ENCODE measurements around the gene MMP13. TPM values are rescaled to one million over a fixed set of nuclear protein-coding genes. Genes with fewer than 3 reads are reported as not detected.
"Not testable (repeated sequence)": the region's sequence is repeated elsewhere in the genome, so short reads cannot be mapped to it uniquely, and the experiment has no call there.

The MMP13 gene
- polyA plus RNA-seq, 1 donor: 0.07 TPM

- Histone ChIP-seq H3K27ac (ENCODE audit: low read length) (no peak overlapping the region), H3K9me3 (ENCODE audit: control insufficient read depth, low read depth, low read length) (no peaks in the 10 kb centered on the region), H3K36me3 (ENCODE audit: control insufficient read depth, insufficient read depth, low read length) (no peaks in the 10 kb centered on the region), H3K27me3 (ENCODE audit: control insufficient read depth, insufficient read depth, low read length) (no peaks in the 10 kb centered on the region), H3K4me3 (ENCODE audit: low read length) (no peak overlapping the region), H3K4me1 (ENCODE audit: control insufficient read depth, insufficient read depth, low read length) (no peaks in the 10 kb centered on the region)
- 96% methylated on average over 3 of the region's 5 CpGs for WGBS (ENCODE audit: insufficient coverage, low lambda C conversion rate)
- DNase-seq: no peak
Measured at GRCh38 chr11:102974552-102975280, 19.2 kb upstream of the MMP13 start.

GRCh38 chr11:102973698-102974097 is 18.2 kb upstream of the MMP13 start:
- DNase-seq: not testable (repeated sequence)
- no CpG with 5 or more reads among the region's 2 CpGs for WGBS (ENCODE audit: insufficient coverage, low lambda C conversion rate)

DNA sequence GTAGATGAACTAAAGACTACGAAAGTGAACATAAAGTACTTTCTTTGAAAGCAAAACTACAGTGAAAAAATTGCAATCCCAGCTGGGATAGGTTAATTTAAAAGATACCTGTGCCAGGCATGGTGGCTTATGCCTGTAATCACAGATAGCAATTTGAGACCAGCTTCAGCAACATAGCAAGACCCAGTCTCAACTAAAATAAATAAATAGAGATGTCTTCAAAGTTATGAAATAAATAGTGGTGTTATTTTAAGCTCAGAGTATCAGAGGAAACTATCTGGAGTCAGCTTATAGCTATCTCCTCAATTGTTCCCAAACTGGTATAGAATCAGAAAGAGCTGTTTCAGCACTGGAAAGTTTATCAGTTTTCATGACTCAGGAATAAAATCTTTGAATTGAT is 17.3 kb upstream of the MMP13 start:
- WGBS (ENCODE audit: insufficient coverage, low lambda C conversion rate): 100% methylated on average over 1 of the region's 1 CpG
- no peak for DNase-seq
- no peaks in the 10 kb centered on the region for H3K9me3 ChIP-seq (ENCODE audit: control insufficient read depth, low read depth, low read length)
- no peak overlapping the region for H3K27ac ChIP-seq (ENCODE audit: low read length)
- H3K4me3 ChIP-seq (ENCODE audit: low read length): no peak overlapping the region
- no peaks in the 10 kb centered on the region for H3K27me3 ChIP-seq (ENCODE audit: control insufficient read depth, insufficient read depth, low read length)
- H3K36me3 ChIP-seq (ENCODE audit: control insufficient read depth, insufficient read depth, low read length): no peaks in the 10 kb centered on the region
- H3K4me1 ChIP-seq (ENCODE audit: control insufficient read depth, insufficient read depth, low read length): no peaks in the 10 kb centered on the region

More at GRCh38 chr11:102973698-102974097, 18.2 kb upstream of the MMP13 start:
- not testable (repeated sequence) for H3K27ac ChIP-seq (ENCODE audit: low read length); H3K27me3 ChIP-seq (ENCODE audit: control insufficient read depth, insufficient read depth, low read length); H3K36me3 ChIP-seq (ENCODE audit: control insufficient read depth, insufficient read depth, low read length); H3K4me3 ChIP-seq (ENCODE audit: low read length); H3K9me3 ChIP-seq (ENCODE audit: control insufficient read depth, low read depth, low read length); H3K4me1 ChIP-seq (ENCODE audit: control insufficient read depth, insufficient read depth, low read length)

GRCh38 chr11:102971766-102972165 is 16.2 kb upstream of the MMP13 start:
- no peaks in the 10 kb centered on the region for H3K36me3 ChIP-seq (ENCODE audit: control insufficient read depth, insufficient read depth, low read length)
- no peaks in the 10 kb centered on the region for H3K27me3 ChIP-seq (ENCODE audit: control insufficient read depth, insufficient read depth, low read length)
- H3K4me3 ChIP-seq (ENCODE audit: low read length): no peak overlapping the region
- DNase-seq: no peak
- H3K4me1 ChIP-seq (ENCODE audit: control insufficient read depth, insufficient read depth, low read length): no peaks in the 10 kb centered on the region
- H3K9me3 ChIP-seq (ENCODE audit: control insufficient read depth, low read depth, low read length): no peaks in the 10 kb centered on the region
- H3K27ac ChIP-seq (ENCODE audit: low read length): no peak overlapping the region

DNA sequence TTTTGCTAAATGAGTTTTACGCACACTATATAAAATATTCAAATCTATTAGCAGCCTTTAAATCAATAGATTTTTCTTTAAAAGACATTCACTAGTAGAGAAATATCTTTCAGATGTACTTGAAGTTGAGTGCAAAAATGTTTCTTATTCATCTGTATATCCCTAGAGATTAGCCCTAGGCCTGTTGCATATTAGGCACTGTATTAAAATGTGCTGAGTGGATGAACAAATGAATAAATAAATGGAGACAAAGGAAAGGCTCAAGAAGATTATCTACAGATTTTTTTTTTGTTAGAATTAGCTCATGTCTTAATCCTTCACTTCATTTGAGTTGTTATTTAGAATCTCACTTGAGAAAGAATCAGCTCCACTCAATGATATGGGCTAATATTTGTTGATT is 12.0 kb upstream of the MMP13 start:
- DNase-seq: no peak
- 100% methylated on average over 1 of the region's 1 CpG for WGBS (ENCODE audit: insufficient coverage, low lambda C conversion rate)

GRCh38 chr11:102966011-102966410 is 10.5 kb upstream of the MMP13 start:
- no peak overlapping the region for H3K4me3 ChIP-seq (ENCODE audit: low read length)
- no peak overlapping the region for H3K27ac ChIP-seq (ENCODE audit: low read length)
- DNase-seq: no peak
- H3K9me3 ChIP-seq (ENCODE audit: control insufficient read depth, low read depth, low read length): no peaks in the 10 kb centered on the region
- H3K4me1 ChIP-seq (ENCODE audit: control insufficient read depth, insufficient read depth, low read length): no peaks in the 10 kb centered on the region
- H3K27me3 ChIP-seq (ENCODE audit: control insufficient read depth, insufficient read depth, low read length): no peaks in the 10 kb centered on the region
- H3K36me3 ChIP-seq (ENCODE audit: control insufficient read depth, insufficient read depth, low read length): no peaks in the 10 kb centered on the region

More for the DNA sequence above, 12.0 kb upstream of the MMP13 start:
- Histone ChIP-seq H3K4me1 (ENCODE audit: control insufficient read depth, insufficient read depth, low read length) (no peaks in the 10 kb centered on the region), H3K36me3 (ENCODE audit: control insufficient read depth, insufficient read depth, low read length) (no peaks in the 10 kb centered on the region), H3K4me3 (ENCODE audit: low read length) (no peak overlapping the region), H3K9me3 (ENCODE audit: control insufficient read depth, low read depth, low read length) (no peaks in the 10 kb centered on the region), H3K27me3 (ENCODE audit: control insufficient read depth, insufficient read depth, low read length) (no peaks in the 10 kb centered on the region), H3K27ac (ENCODE audit: low read length) (no peak overlapping the region)

- DNase-seq: no peak
- Histone ChIP-seq H3K36me3 (ENCODE audit: control insufficient read depth, insufficient read depth, low read length) (no peaks in the 10 kb centered on the region), H3K27ac (ENCODE audit: low read length) (no peak overlapping the region), H3K27me3 (ENCODE audit: control insufficient read depth, insufficient read depth, low read length) (no peaks in the 10 kb centered on the region), H3K4me3 (ENCODE audit: low read length) (no peak overlapping the region), H3K4me1 (ENCODE audit: control insufficient read depth, insufficient read depth, low read length) (no peaks in the 10 kb centered on the region), H3K9me3 (ENCODE audit: control insufficient read depth, low read depth, low read length) (no peaks in the 10 kb centered on the region)
- 100% methylated on average over 1 of the region's 14 CpGs for WGBS (ENCODE audit: insufficient coverage, low lambda C conversion rate)
Measured at GRCh38 chr11:102964867-102965266, 9.3 kb upstream of the MMP13 start.

DNA sequence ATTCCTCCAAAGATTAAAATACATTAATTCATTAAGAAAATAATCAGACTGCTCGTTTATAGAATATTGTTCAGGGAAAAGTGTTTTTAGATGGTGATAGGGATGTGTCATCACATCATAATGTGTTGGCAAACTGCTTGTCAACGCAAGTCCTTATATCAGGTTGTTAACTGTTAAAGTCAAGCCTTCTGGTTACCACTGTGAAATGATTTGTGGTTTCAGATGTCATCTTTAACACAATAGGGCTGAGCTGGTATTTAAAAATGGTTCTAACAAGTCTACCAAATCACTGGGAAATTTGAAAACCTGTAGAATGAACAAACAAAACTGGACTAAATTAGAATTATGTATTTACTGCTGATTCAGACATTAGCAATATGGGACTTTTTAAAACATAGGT is 2.4 kb upstream of the MMP13 start:
- Histone ChIP-seq H3K4me1 (ENCODE audit: control insufficient read depth, insufficient read depth, low read length) (no peaks in the 10 kb centered on the region), H3K4me3 (ENCODE audit: low read length) (no peak overlapping the region), H3K27me3 (ENCODE audit: control insufficient read depth, insufficient read depth, low read length) (no peaks in the 10 kb centered on the region), H3K9me3 (ENCODE audit: control insufficient read depth, low read depth, low read length) (no peaks in the 10 kb centered on the region), H3K36me3 (ENCODE audit: control insufficient read depth, insufficient read depth, low read length) (no peaks in the 10 kb centered on the region), H3K27ac (ENCODE audit: low read length) (no peak overlapping the region)
- DNase-seq: no peak
- WGBS (ENCODE audit: insufficient coverage, low lambda C conversion rate): 100% methylated on average over 1 of the region's 2 CpGs

- no CpG with 5 or more reads among the region's 2 CpGs for WGBS (ENCODE audit: insufficient coverage, low lambda C conversion rate)
Measured at GRCh38 chr11:102950622-102951081, 4.9 kb downstream of the MMP13 start.

DNA sequence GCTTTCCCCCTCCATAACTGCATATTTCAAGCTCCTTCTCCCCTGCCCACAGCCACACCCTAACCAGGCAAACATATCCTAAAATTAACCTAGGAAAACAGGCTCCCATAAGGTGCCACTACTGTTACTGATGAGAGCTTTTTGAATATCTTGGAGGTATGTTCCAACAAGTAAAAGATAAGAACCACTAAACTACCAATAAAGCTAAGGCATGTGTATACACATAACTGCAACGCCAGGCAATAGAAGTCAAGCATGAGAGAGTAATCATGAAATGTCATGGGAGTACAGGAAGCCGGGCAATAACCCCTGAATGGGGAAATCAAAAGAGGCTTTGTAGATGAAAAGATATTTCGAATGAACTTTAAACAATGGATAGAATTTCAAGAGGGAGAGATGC is 9.3 kb downstream of the MMP13 start:
- peaks cover 3% of the 10 kb centered on the region for H3K4me1 ChIP-seq (ENCODE audit: control insufficient read depth, insufficient read depth, low read length)
- DNase-seq: peak in 1 of 2 donors; percentile 50
- no peaks in the 10 kb centered on the region for H3K27me3 ChIP-seq (ENCODE audit: control insufficient read depth, insufficient read depth, low read length)
- H3K4me3 ChIP-seq (ENCODE audit: low read length): no peak overlapping the region
- 18% methylated on average over 2 of the region's 3 CpGs for WGBS (ENCODE audit: insufficient coverage, low lambda C conversion rate)
- H3K36me3 ChIP-seq (ENCODE audit: control insufficient read depth, insufficient read depth, low read length): no peaks in the 10 kb centered on the region
- H3K27ac ChIP-seq (ENCODE audit: low read length): no peak overlapping the region
- no peaks in the 10 kb centered on the region for H3K9me3 ChIP-seq (ENCODE audit: control insufficient read depth, low read depth, low read length)

More at GRCh38 chr11:102950622-102951081, 4.9 kb downstream of the MMP13 start:
- no peak overlapping the region for H3K27ac ChIP-seq (ENCODE audit: low read length)
- peaks cover 3% of the 10 kb centered on the region for H3K4me1 ChIP-seq (ENCODE audit: control insufficient read depth, insufficient read depth, low read length)
- H3K27me3 ChIP-seq (ENCODE audit: control insufficient read depth, insufficient read depth, low read length): no peaks in the 10 kb centered on the region
- no peaks in the 10 kb centered on the region for H3K36me3 ChIP-seq (ENCODE audit: control insufficient read depth, insufficient read depth, low read length)
- no peaks in the 10 kb centered on the region for H3K9me3 ChIP-seq (ENCODE audit: control insufficient read depth, low read depth, low read length)
- DNase-seq: no peak
- no peak overlapping the region for H3K4me3 ChIP-seq (ENCODE audit: low read length)

Data from large intestine (tissue), 3 donors.